K562 (cell line): ENCODE results near the gene AK4. TPM values are rescaled to one million over a fixed set of nuclear protein-coding genes. Genes with fewer than 3 reads are reported as not detected.

Source experiments
- ATAC-seq: fragments of 200-7000 bp; cut with Tn5 transposase; 3 replicates; pipeline ENCODE4 v1.9.1; 2020; ENCODE audit warnings: moderate library complexity
- BruUV-seq: library from RNA; stranded (reverse); fragments of 400-500 nt; replicated peaks from 2 replicates; lab custom pipeline; 2021; lab: Mats Ljungman, UMichigan
- CTCF ChIA-PET: fragments of 300-600 bp; formaldehyde crosslinking; extraction: SDS; loops from one replicate; lab custom pipeline; 2021; ENCODE audit warnings: low intra/inter-chr PET ratio; lab: Yijun Ruan, JAX
- POLR2A ChIA-PET: fragments of 300-600, 350-650 bp; sonication (Branson Sonifier 250); formaldehyde crosslinking; extraction: SDS; loops from one replicate; lab custom pipeline; 2021; ENCODE audit warnings: antibody characterized with exemption, inconsistent platforms; lab: Yijun Ruan, JAX
- DNase-seq, 4 experiments: peaks; one replicate each; pipeline versions ENCODE4 v3.0.0 to v3.0.0-alpha.2; 2011 to 2018; ENCODE audit warnings: low spot score in 3 of 4, mixed read lengths in 3 of 4; ENCODE audit errors: extremely low read depth in 1 of 4
- FAIRE-seq: peaks from 2 replicates; lab custom pipeline; 2011; peaks lifted over from hg19 to GRCh38; lab: Jason Lieb, UNC
- H2AFZ ChIP-seq: 2 replicates; pipeline ENCODE4 v1.6.0; 2011; ENCODE audit warnings: low read depth, low read length, control low read depth, inconsistent platforms
- H3K27ac ChIP-seq: fragments of 200-600 bp; 3 replicates; pipeline ENCODE4 v1.8.0; 2011; ENCODE audit warnings: low read depth, mild to moderate bottlenecking, control low read depth, inconsistent platforms, low read length, moderate library complexity, mixed read lengths; ENCODE audit errors: extremely low read depth
- H3K27me3 ChIP-seq, 2 experiments: fragments of 300-600 bp in 1 of 2; 2 replicates in 1 of 2; 3 replicates in 1 of 2; pipeline versions ENCODE4 v1.6.0 to v1.8.0; 2011; ENCODE audit warnings: inconsistent platforms in 2 of 2, low read length in 2 of 2, mild to moderate bottlenecking in 1 of 2, mixed read lengths in 1 of 2, moderate library complexity in 1 of 2; ENCODE audit not compliant: control insufficient read depth in 2 of 2, insufficient read depth in 2 of 2
- H3K36me3 ChIP-seq: fragments of 300-600 bp; 3 replicates; pipeline ENCODE4 v1.8.0; 2011; ENCODE audit warnings: mild to moderate bottlenecking, low read length, inconsistent platforms; ENCODE audit not compliant: control insufficient read depth, insufficient read depth
- H3K4me1 ChIP-seq, 2 experiments: fragments of 200-600 bp in 1 of 2; replicated peaks in 1 of 2; 2 replicates in 1 of 2; 3 replicates in 1 of 2; pipeline versions ENCODE4 v1.5.1 to v1.8.0; 2011; ENCODE audit warnings: inconsistent platforms in 2 of 2, low read length in 2 of 2, mild to moderate bottlenecking in 1 of 2, mixed read lengths in 1 of 2, moderate library complexity in 1 of 2; ENCODE audit not compliant: control insufficient read depth in 2 of 2, insufficient read depth in 2 of 2
- H3K4me2 ChIP-seq: 2 replicates; pipeline ENCODE4 v1.6.1; 2011; ENCODE audit warnings: low read length, control low read depth, inconsistent platforms, mixed read lengths; ENCODE audit not compliant: insufficient read depth
- H3K4me3 ChIP-seq: fragments of 200-600 bp; sonication (generic), shearing (Covaris generic); 2 replicates; pipeline ENCODE4 v1.5.1; 2016; ENCODE audit warnings: control low read depth, inconsistent platforms
- H3K79me2 ChIP-seq: fragments of 200-600 bp; 3 replicates; pipeline ENCODE4 v1.8.0; 2011; ENCODE audit warnings: low read length, inconsistent platforms; ENCODE audit not compliant: control insufficient read depth, insufficient read depth
- H3K9ac ChIP-seq, 2 experiments: 2 replicates each; pipeline versions ENCODE4 v1.6.0 to v1.6.1; 2011; ENCODE audit warnings: low read depth in 2 of 2, low read length in 2 of 2, control low read depth in 1 of 2, inconsistent platforms in 1 of 2, mild to moderate bottlenecking in 1 of 2, mixed read lengths in 1 of 2; ENCODE audit not compliant: insufficient read depth in 1 of 2
- H3K9me1 ChIP-seq: one replicate; pipeline ENCODE4 v1.6.0; 2011; ENCODE audit warnings: inconsistent platforms, mild to moderate bottlenecking, low read length, moderate library complexity; ENCODE audit not compliant: control insufficient read depth, insufficient read depth
- H3K9me3 ChIP-seq: replicated peaks from 2 replicates; pipeline ENCODE4 v1.5.1; 2011; ENCODE audit warnings: low read depth, low read length, inconsistent platforms; ENCODE audit not compliant: control insufficient read depth, insufficient read depth
- H4K20me1 ChIP-seq: replicated peaks from 2 replicates; pipeline ENCODE4 v1.6.1; 2011; ENCODE audit warnings: low read length, inconsistent platforms, mixed read lengths; ENCODE audit not compliant: control insufficient read depth, insufficient read depth
- EZH2 ChIP-seq: IDR thresholded peaks from 2 replicates; pipeline ENCODE4 v1.6.1; 2012; ENCODE audit warnings: low read depth, mild to moderate bottlenecking, inconsistent platforms, low read length, borderline replicate concordance
- FOXA3 ChIP-seq, 2 experiments: fragments of 450-650 bp in 1 of 2; sonication (generic) in 1 of 2; formaldehyde crosslinking; IDR thresholded peaks in 1 of 2; conservative IDR thresholded peaks in 1 of 2; 2 replicates each; pipeline versions ENCODE4 v1.4.0 to v1.8.0; 2020 to 2022; ENCODE audit warnings: mild to moderate bottlenecking in 2 of 2, missing genetic modification reagents in 1 of 2
- GATAD2A ChIP-seq: fragments of 450-650 bp; IDR thresholded peaks from 2 replicates; pipeline ENCODE4 v1.6.1; 2017
- KAT7 ChIP-seq: sonication (generic); formaldehyde crosslinking; IDR thresholded peaks from 2 replicates; pipeline ENCODE4 v1.8.0; 2022; ENCODE audit warnings: missing genetic modification reagents, mild to moderate bottlenecking, borderline replicate concordance
- MYBL2 ChIP-seq, 2 experiments: fragments of 450-650 bp in 1 of 2; sonication (generic) in 1 of 2; formaldehyde crosslinking in 1 of 2; IDR thresholded peaks; 2 replicates each; pipeline versions ENCODE4 v1.6.1 to v1.8.1; 2017 to 2022; ENCODE audit warnings: borderline replicate concordance in 1 of 2, inconsistent platforms in 1 of 2, low read depth in 1 of 2, mild to moderate bottlenecking in 1 of 2, missing genetic modification reagents in 1 of 2, moderate library complexity in 1 of 2
- SPI1 ChIP-seq: IDR thresholded peaks from 2 replicates; pipeline ENCODE4 v1.6.1; 2011; ENCODE audit warnings: low read depth, low read length, control low read depth, borderline replicate concordance
- STAT5B ChIP-seq: fragments of 250-450 bp; sonication (Bioruptor Pico); IDR thresholded peaks from 2 replicates; pipeline ENCODE4 v1.8.0; 2021; ENCODE audit warnings: mild to moderate bottlenecking, inconsistent platforms
- TEAD1 ChIP-seq, 2 experiments: fragments of 450-650 bp in 1 of 2; sonication (generic) in 1 of 2; formaldehyde crosslinking; IDR thresholded peaks; 2 replicates each; pipeline versions ENCODE4 v1.4.0 to v1.8.0; 2020 to 2022; ENCODE audit warnings: mild to moderate bottlenecking in 2 of 2, missing genetic modification reagents in 1 of 2
- ZNF212 ChIP-seq: fragments of 450-650 bp; formaldehyde crosslinking; IDR thresholded peaks from 2 replicates; pipeline ENCODE4 v1.4.0; 2020; ENCODE audit warnings: mild to moderate bottlenecking
- ZNF436 ChIP-seq: fragments of 250-450, 450-650 bp; sonication (Bioruptor Pico); formaldehyde crosslinking; IDR thresholded peaks from 2 replicates; pipeline ENCODE4 v1.7.0; 2020; ENCODE audit warnings: mild to moderate bottlenecking
- WGBS: fragments of 100-300 bp; shearing (Covaris generic); methylation state at CpG from one replicate; pipeline ENCODE4 v1.1.6; 2016; ENCODE audit warnings: low coverage, mixed read lengths; ENCODE audit not compliant: insufficient coverage; ENCODE audit errors: missing lambda C conversion rate; 5-methylcytosine and 5-hydroxymethylcytosine counted together
- in situ Hi-C: fragments of 300-500 bp; cut with MboI; formaldehyde crosslinking; loops from 4 replicates; pipeline ENCODE4 v1.15.0; 2018; ENCODE audit warnings: inconsistent platforms, mixed read lengths
- intact Hi-C: fragments of 100-400 bp; cut with micrococcal nuclease; formaldehyde crosslinking; loops from 2 replicates; pipeline ENCODE4 v1.14.2; 2022
- polyA plus RNA-seq, 8 experiments: library from polyadenylated mRNA; depleted of rRNA in 4 of 8; stranded (reverse) in 5 of 8; unstranded in 3 of 8; fragments of >200 nt; fragmentation: Nextera tagmentation in 2 of 8; fragmentation: Illumina TruSeq in 1 of 8; extraction: Ambion mirVana in 2 of 8; extraction: Trizol in 1 of 8; gene quantifications; 2 replicates each; pipeline versions ENCODE4 v1.2.1 to v1.2.3, GENCODE V29; 2011 to 2014; ENCODE audit warnings: inconsistent platforms in 1 of 8, missing spikeins in 1 of 8
- total RNA-seq, 7 experiments: library from RNA; depleted of rRNA in 6 of 7; stranded (reverse); fragments of >200 nt in 6 of 7; fragmentation: Illumina TruSeq in 2 of 7; extraction: Trizol in 2 of 7; gene quantifications; 2 replicates each; pipeline versions ENCODE4 v1.2.1 to v1.2.3, GENCODE V29; 2011 to 2021; ENCODE audit warnings: low replicate concordance in 1 of 7
- TF ChIP-seq, protein P1 (sequence below): fragments of 450-650 bp; IDR thresholded peaks from 2 replicates; pipeline ENCODE4 v1.6.1; 2016
- TF ChIP-seq, protein P2 (sequence below): fragments of 450-650 bp; formaldehyde crosslinking; IDR thresholded peaks from 2 replicates; pipeline ENCODE4 v1.4.0; 2020; ENCODE audit warnings: mild to moderate bottlenecking, moderate library complexity

The AK4 gene
- total and polyA plus RNA-seq, 9 of the 15 experiments (the other 6 are each of a cell fraction or from before 2014, with no cell fraction given), result 10.4 to 96.6 (median 21.5) TPM

DNA sequence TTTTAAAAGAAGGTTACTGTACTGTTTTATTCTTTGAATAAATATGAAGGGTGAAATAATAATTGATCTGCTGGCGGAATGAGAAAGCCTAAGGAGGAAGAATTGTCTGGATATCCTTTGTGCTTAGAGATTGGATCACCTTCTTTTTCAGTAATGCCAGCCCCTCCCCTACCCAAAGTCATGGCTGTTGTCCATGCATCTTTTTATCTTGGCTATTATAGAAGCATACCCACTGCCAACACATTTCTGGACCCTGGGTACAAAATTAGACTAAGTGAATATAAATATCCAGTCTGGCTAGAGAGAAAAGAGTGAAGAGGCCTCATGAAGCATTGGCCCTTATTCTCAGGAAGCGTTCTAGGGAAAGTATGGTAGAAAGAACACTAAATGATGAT lies 28.1 kb downstream of the AK4 start:
- no peak overlapping the region for H2AFZ ChIP-seq
- H3K79me2 ChIP-seq, result peaks cover 64% of the 10 kb centered on the region
- ATAC-seq (no peak), DNase-seq (no peak), FAIRE-seq (no peak)
- peaks cover 1% of the 10 kb centered on the region for H3K9me1 ChIP-seq
- H3K27me3 ChIP-seq, result no peaks in the 10 kb centered on the region
- intact Hi-C loops, result no loop called here
- no TSS peak for BruUV-seq
- peaks cover 6% of the 10 kb centered on the region; the same call in 1 of the 2 replicates for H4K20me1 ChIP-seq
- no peak overlapping the region for H3K4me3 ChIP-seq
- no peak for TF ChIP-seq TEAD1 (CRISPR knock-in tag; IDR thresholded peaks at IDR 0.05)
- TF ChIP-seq KAT7, result no peak
- TF ChIP-seq STAT5B (CRISPR knock-in tag), result no peak
- TF ChIP-seq, protein P1, sequence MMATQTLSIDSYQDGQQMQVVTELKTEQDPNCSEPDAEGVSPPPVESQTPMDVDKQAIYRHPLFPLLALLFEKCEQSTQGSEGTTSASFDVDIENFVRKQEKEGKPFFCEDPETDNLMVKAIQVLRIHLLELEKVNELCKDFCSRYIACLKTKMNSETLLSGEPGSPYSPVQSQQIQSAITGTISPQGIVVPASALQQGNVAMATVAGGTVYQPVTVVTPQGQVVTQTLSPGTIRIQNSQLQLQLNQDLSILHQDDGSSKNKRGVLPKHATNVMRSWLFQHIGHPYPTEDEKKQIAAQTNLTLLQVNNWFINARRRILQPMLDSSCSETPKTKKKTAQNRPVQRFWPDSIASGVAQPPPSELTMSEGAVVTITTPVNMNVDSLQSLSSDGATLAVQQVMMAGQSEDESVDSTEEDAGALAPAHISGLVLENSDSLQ, result no peak
- TF ChIP-seq, protein P2, sequence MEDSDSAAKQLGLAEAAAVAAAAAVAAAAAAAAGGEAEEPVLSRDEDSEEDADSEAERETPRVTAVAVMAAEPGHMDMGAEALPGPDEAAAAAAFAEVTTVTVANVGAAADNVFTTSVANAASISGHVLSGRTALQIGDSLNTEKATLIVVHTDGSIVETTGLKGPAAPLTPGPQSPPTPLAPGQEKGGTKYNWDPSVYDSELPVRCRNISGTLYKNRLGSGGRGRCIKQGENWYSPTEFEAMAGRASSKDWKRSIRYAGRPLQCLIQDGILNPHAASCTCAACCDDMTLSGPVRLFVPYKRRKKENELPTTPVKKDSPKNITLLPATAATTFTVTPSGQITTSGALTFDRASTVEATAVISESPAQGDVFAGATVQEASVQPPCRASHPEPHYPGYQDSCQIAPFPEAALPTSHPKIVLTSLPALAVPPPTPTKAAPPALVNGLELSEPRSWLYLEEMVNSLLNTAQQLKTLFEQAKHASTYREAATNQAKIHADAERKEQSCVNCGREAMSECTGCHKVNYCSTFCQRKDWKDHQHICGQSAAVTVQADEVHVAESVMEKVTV (CRISPR knock-in tag), result no peak
- no peak for TF ChIP-seq ZNF436
- no peak for TF ChIP-seq SPI1
- no peak for TF ChIP-seq ZNF212
- TF ChIP-seq FOXA3 (CRISPR knock-in tag; conservative IDR thresholded peaks at IDR 0.05 in 1 of 2, IDR thresholded peaks at IDR 0.05 in 1 of 2), result no peak
- TF ChIP-seq MYBL2 (IDR thresholded peaks at IDR 0.05; ENCODE audit: low read depth), result no peak
- no peak for TF ChIP-seq MYBL2 (CRISPR knock-in tag; IDR thresholded peaks at IDR 0.05; ENCODE audit: borderline replicate concordance)
- no peak for TF ChIP-seq GATAD2A
- no peak for TF ChIP-seq EZH2
- POLR2A ChIA-PET, result interaction anchor here (0.7 to 1.5 kb wide), 3 partner anchors 8 to 33 kb away, joined by 3 to 6 read pairs (median 3); no protein-coding TSS in a partner anchor
- no peaks in the 10 kb centered on the region for H3K9me3 ChIP-seq
- H3K36me3 ChIP-seq, result no peaks in the 10 kb centered on the region
- CTCF ChIA-PET, result interaction anchor here (0.6 kb wide), 1 partner anchor 416 kb away, joined by 5 read pairs; no protein-coding TSS in a partner anchor
- WGBS, result 100% methylated on average over 2 of the region's 2 CpGs
- H3K4me2 ChIP-seq, result no peak overlapping the region
- H3K9ac ChIP-seq, result no peak overlapping the region
- in situ Hi-C loops, result no loop called here
- H3K27ac ChIP-seq, result no peak overlapping the region
- H3K4me1 ChIP-seq, result peaks cover 7 to 35% of the 10 kb centered on the region in 2 experiments; a peak in 3 of 5 replicates
